Neural progenitor cell (in vitro differentiated cells): ENCODE results near the gene LRRN1. TPM values are rescaled to one million over a fixed set of nuclear protein-coding genes. Genes with fewer than 3 reads are reported as not detected.

Source experiments
- DNase-seq: peaks from one replicate; pipeline ENCODE4 v3.0.0-alpha.2; 2016; ENCODE audit warnings: low spot score
- H2AFZ ChIP-seq: fragments of 200-600 bp; sonication (generic); replicated peaks from 2 replicates; pipeline ENCODE4 v1.6.1; 2016; ENCODE audit warnings: antibody characterized with exemption
- H3F3A ChIP-seq: fragments of 200-600 bp; sonication (generic); 2 replicates; pipeline ENCODE4 v1.6.1; 2016; ENCODE audit warnings: antibody characterized with exemption, low read depth
- H3K27ac ChIP-seq: fragments of 200-600 bp; sonication (generic); 2 replicates; pipeline ENCODE4 v1.5.1; 2016; ENCODE audit warnings: mild to moderate bottlenecking
- H3K27me3 ChIP-seq: fragments of 200-600 bp; sonication (generic); 2 replicates; pipeline ENCODE4 v1.6.1; 2016; ENCODE audit warnings: mild to moderate bottlenecking, moderate library complexity
- H3K36me3 ChIP-seq: fragments of 200-600 bp; sonication (generic); 2 replicates; pipeline ENCODE4 v1.5.1; 2016
- H3K4me1 ChIP-seq: fragments of 200-600 bp; sonication (generic); 2 replicates; pipeline ENCODE4 v1.6.1; 2016; ENCODE audit warnings: mixed run types
- H3K4me2 ChIP-seq: fragments of 200-600 bp; sonication (generic); 2 replicates; pipeline ENCODE4 v1.6.1; 2016
- H3K4me3 ChIP-seq: fragments of 200-600 bp; sonication (generic); 2 replicates; pipeline ENCODE4 v1.5.1; 2016
- H3K79me2 ChIP-seq: fragments of 200-600 bp; sonication (generic); 2 replicates; pipeline ENCODE4 v1.6.1; 2016; ENCODE audit warnings: low read depth
- H3K9ac ChIP-seq: fragments of 200-600 bp; sonication (generic); 2 replicates; pipeline ENCODE4 v1.6.1; 2016
- H3K9me3 ChIP-seq: fragments of 200-600 bp; sonication (generic); 2 replicates; pipeline ENCODE4 v1.5.1; 2016; ENCODE audit warnings: low read depth
- H4K20me1 ChIP-seq: fragments of 200-600 bp; sonication (generic); 2 replicates; pipeline ENCODE4 v1.6.1; 2016; ENCODE audit warnings: low read depth
- H3K27ac Mint-ChIP-seq: 3 replicates; pipeline ENCODE4 v1.8.0; 2021; ENCODE audit warnings: mixed read lengths
- H3K27me3 Mint-ChIP-seq: 2 replicates; pipeline ENCODE4 v1.8.0; 2022; ENCODE audit warnings: low read depth, mild to moderate bottlenecking, inconsistent platforms, moderate library complexity, mixed read lengths; ENCODE audit not compliant: insufficient read depth
- H3K36me3 Mint-ChIP-seq: 3 replicates; pipeline ENCODE4 v1.8.0; 2021; ENCODE audit warnings: mixed read lengths
- H3K4me1 Mint-ChIP-seq: 3 replicates; pipeline ENCODE4 v1.8.0; 2021; ENCODE audit warnings: mixed read lengths
- H3K4me3 Mint-ChIP-seq: 3 replicates; pipeline ENCODE4 v1.8.0; 2021; ENCODE audit warnings: mild to moderate bottlenecking, moderate library complexity, mixed read lengths
- H3K9me3 Mint-ChIP-seq: 3 replicates; pipeline ENCODE4 v1.8.0; 2020; ENCODE audit warnings: mixed read lengths
- CTCF ChIP-seq: fragments of 200-600 bp; sonication (generic); IDR thresholded peaks from 2 replicates; pipeline ENCODE4 v1.5.1; 2017; ENCODE audit warnings: antibody characterized with exemption, mild to moderate bottlenecking
- EZH2 ChIP-seq: fragments of 200-600 bp; sonication (generic); IDR thresholded peaks from 2 replicates; pipeline ENCODE4 v1.6.1; 2017; ENCODE audit warnings: antibody characterized with exemption, mild to moderate bottlenecking, moderate library complexity
- EZH2phosphoT487 ChIP-seq: fragments of 200-600 bp; sonication (generic); IDR thresholded peaks from 2 replicates; pipeline ENCODE4 v1.6.1; 2017; ENCODE audit warnings: antibody characterized with exemption
- total RNA-seq: library from RNA; depleted of rRNA; stranded (reverse); fragments of >200 nt; gene quantifications from 2 replicates; pipeline ENCODE4 v1.2.3, GENCODE V29; 2015; ENCODE audit warnings: low replicate concordance

LRRN1 gene
- total RNA-seq, 1 donor from 2014 or later, result 57.9 TPM

DNA sequence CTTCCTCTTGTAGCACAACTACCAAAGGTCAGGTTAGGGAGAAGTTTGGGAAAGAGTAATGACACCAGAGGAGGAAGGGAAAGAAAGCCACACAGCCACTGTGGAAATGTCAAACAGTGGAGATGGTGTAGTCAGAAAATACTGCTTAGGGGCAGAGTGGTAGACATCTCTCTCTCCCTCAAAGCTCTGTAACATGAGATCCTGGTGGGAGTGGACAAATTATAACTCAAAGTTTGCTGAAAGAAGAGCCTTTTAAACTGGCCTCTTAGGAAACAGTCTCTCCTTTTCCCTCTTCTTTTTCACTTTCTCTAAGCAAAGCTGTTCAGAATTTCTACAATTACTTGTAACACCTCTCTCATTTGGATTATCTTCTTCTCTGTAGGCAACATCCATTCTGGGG lies 55.8 kb downstream of the LRRN1 start:
- Histone ChIP-seq H3K4me2 (no peak overlapping the region), H3K36me3 (no peaks in the 10 kb centered on the region), H3K9me3 (no peaks in the 10 kb centered on the region), H4K20me1 (no peaks in the 10 kb centered on the region), H3K4me1 (peaks cover 42% of the 10 kb centered on the region), H2AFZ (no peak overlapping the region), H3K79me2 (peaks cover 4% of the 10 kb centered on the region), H3F3A (peaks cover 10% of the 10 kb centered on the region), H3K27ac (no peak overlapping the region), H3K4me3 (no peak overlapping the region), H3K27me3 (no peaks in the 10 kb centered on the region), H3K9ac (no peak overlapping the region)
- no peak overlapping the region for H3K27ac Mint-ChIP-seq
- no peaks in the 10 kb centered on the region for H3K9me3 Mint-ChIP-seq
- no peak for DNase-seq
- H3K4me3 Mint-ChIP-seq, result no peak overlapping the region
- peaks cover 7% of the 10 kb centered on the region for H3K36me3 Mint-ChIP-seq
- peaks cover 27% of the 10 kb centered on the region for H3K4me1 Mint-ChIP-seq
- TF ChIP-seq EZH2phosphoT487 (no peak), CTCF (no peak), EZH2 (no peak)
- no peaks in the 10 kb centered on the region for H3K27me3 Mint-ChIP-seq

GRCh38 chr3:3860235-3860634 lies 61.0 kb downstream of the LRRN1 start:
- Histone ChIP-seq H2AFZ (no peak overlapping the region), H3F3A (no peaks in the 10 kb centered on the region), H3K4me2 (no peak overlapping the region), H3K27ac (no peak overlapping the region), H3K79me2 (no peaks in the 10 kb centered on the region), H3K4me3 (no peak overlapping the region), H3K9ac (no peak overlapping the region), H3K27me3 (no peaks in the 10 kb centered on the region), H3K9me3 (no peaks in the 10 kb centered on the region), H4K20me1 (no peaks in the 10 kb centered on the region), H3K4me1 (peaks cover 10% of the 10 kb centered on the region), H3K36me3 (no peaks in the 10 kb centered on the region)
- H3K27ac Mint-ChIP-seq, result no peak overlapping the region
- no peak overlapping the region for H3K4me3 Mint-ChIP-seq
- peaks cover 1% of the 10 kb centered on the region for H3K4me1 Mint-ChIP-seq
- peaks cover 2% of the 10 kb centered on the region for H3K9me3 Mint-ChIP-seq
- no peaks in the 10 kb centered on the region for H3K27me3 Mint-ChIP-seq
- peaks cover 16% of the 10 kb centered on the region for H3K36me3 Mint-ChIP-seq
- TF ChIP-seq EZH2, result no peak
- TF ChIP-seq EZH2phosphoT487, result no peak
- TF ChIP-seq CTCF, result no peak
- DNase-seq, result peak; percentile 9

- no peak overlapping the region for H3K4me3 Mint-ChIP-seq
- DNase-seq, result no peak
- H3K9me3 Mint-ChIP-seq, result peaks cover 16% of the 10 kb centered on the region
- Histone ChIP-seq H3F3A (no peaks in the 10 kb centered on the region), H3K9ac (no peak overlapping the region), H2AFZ (no peak overlapping the region), H3K9me3 (no peaks in the 10 kb centered on the region), H3K4me2 (no peak overlapping the region), H3K27ac (no peak overlapping the region), H4K20me1 (no peaks in the 10 kb centered on the region), H3K79me2 (no peaks in the 10 kb centered on the region), H3K4me1 (peaks cover 6% of the 10 kb centered on the region), H3K4me3 (no peak overlapping the region), H3K36me3 (no peaks in the 10 kb centered on the region), H3K27me3 (no peaks in the 10 kb centered on the region)
- H3K27ac Mint-ChIP-seq, result no peak overlapping the region
- H3K36me3 Mint-ChIP-seq, result peaks cover 15% of the 10 kb centered on the region
- H3K27me3 Mint-ChIP-seq, result no peaks in the 10 kb centered on the region
- TF ChIP-seq EZH2phosphoT487 (no peak), CTCF (no peak)
- H3K4me1 Mint-ChIP-seq, result no peaks in the 10 kb centered on the region
Measured at GRCh38 chr3:3862534-3862933, 63.3 kb downstream of the LRRN1 start.

GRCh38 chr3:3875491-3875890 lies 76.3 kb downstream of the LRRN1 start:
- Mint-ChIP-seq H3K9me3 (no peaks in the 10 kb centered on the region), H3K4me3 (no peak overlapping the region), H3K4me1 (no peaks in the 10 kb centered on the region), H3K27ac (no peak overlapping the region), H3K27me3 (no peaks in the 10 kb centered on the region), H3K36me3 (no peaks in the 10 kb centered on the region)
- no peaks in the 10 kb centered on the region for H3F3A ChIP-seq
- H3K4me1 ChIP-seq, result no peaks in the 10 kb centered on the region
- H3K4me2 ChIP-seq, result no peak overlapping the region
- no peak overlapping the region for H3K9ac ChIP-seq
- H3K27me3 ChIP-seq, result no peaks in the 10 kb centered on the region
- no peaks in the 10 kb centered on the region for H3K36me3 ChIP-seq
- H3K27ac ChIP-seq, result no peak overlapping the region
- H2AFZ ChIP-seq, result no peak overlapping the region
- no peaks in the 10 kb centered on the region for H4K20me1 ChIP-seq
- H3K79me2 ChIP-seq, result no peaks in the 10 kb centered on the region
- TF ChIP-seq EZH2 (no peak), CTCF (no peak), EZH2phosphoT487 (no peak)
- H3K4me3 ChIP-seq, result no peak overlapping the region
- no peaks in the 10 kb centered on the region for H3K9me3 ChIP-seq
- DNase-seq, result no peak
